Activated CD4-positive, alpha-beta T cell treated with anti-CD3 and anti-CD28 coated beads, Interleukin-2, amount 10 ng/mL, durations not matched to agents 7 days and 5 days (primary cell): ENCODE measurements around the gene CD2BP2. TPM values are rescaled to one million over a fixed set of nuclear protein-coding genes. Genes with fewer than 3 reads are reported as not detected.
"Not testable (repeated sequence)": the region's sequence is repeated elsewhere in the genome, so short reads cannot be mapped to it uniquely, and the experiment has no call there.

Source experiments
- CTCF ChIA-PET: fragments of 350-600 bp; sonication (Branson Sonifier 250); formaldehyde crosslinking; loops from one replicate; lab custom pipeline; 2021; ENCODE audit warnings: antibody characterized with exemption; lab: Charles Lee
- POLR2A ChIA-PET: fragments of 350-600 bp; sonication (Branson Sonifier 250); formaldehyde crosslinking; loops from one replicate; lab custom pipeline; 2021; ENCODE audit warnings: antibody characterized with exemption; lab: Charles Lee
- DNase-seq: peaks from one replicate; pipeline ENCODE4 v3.0.0-alpha.2; 2020
- H3K27ac Mint-ChIP-seq: one replicate; pipeline ENCODE4 v1.8.0; 2021; ENCODE audit warnings: mild to moderate bottlenecking, moderate library complexity, mixed read lengths
- H3K27me3 Mint-ChIP-seq: one replicate; pipeline ENCODE4 v1.8.0; 2021; ENCODE audit warnings: mixed read lengths
- H3K36me3 Mint-ChIP-seq: one replicate; pipeline ENCODE4 v1.8.0; 2021; ENCODE audit warnings: low read depth, mixed read lengths
- H3K4me1 Mint-ChIP-seq: one replicate; pipeline ENCODE4 v1.8.0; 2021; ENCODE audit warnings: mixed read lengths
- H3K4me3 Mint-ChIP-seq: one replicate; pipeline ENCODE4 v1.8.0; 2021; ENCODE audit warnings: mild to moderate bottlenecking, moderate library complexity, mixed read lengths
- H3K9me3 Mint-ChIP-seq: one replicate; pipeline ENCODE4 v1.8.0; 2021; ENCODE audit warnings: mixed read lengths
- total RNA-seq, 2 experiments: library from RNA; stranded (reverse); gene quantifications; one replicate each; pipeline ENCODE4 v1.2.3, GENCODE V29; 2021

CD2BP2 gene
- total RNA-seq, result 10 to 100 TPM; 51.8 to 65.0 TPM

GRCh38 chr16:30355144-30355953 lies at the start of gene CD2BP2:
CD2BP2 (minus strand) TSS chr16:30355308; CDS start chr16:30354681, 627 bp downstream.
- Mint-ChIP-seq H3K27me3 (no peaks in the 10 kb centered on the region), H3K4me3 (peak within 1 kb of the TSS; percentile 91), H3K4me1 (peaks cover 46% of the 10 kb centered on the region), H3K9me3 (no peaks in the 10 kb centered on the region), H3K27ac (peak within 1 kb of the TSS; percentile 92), H3K36me3 (peaks cover 46% of the 10 kb centered on the region)
- POLR2A ChIA-PET, result interaction anchor here (0.5 to 1.0 kb wide), 2 partner anchors 16 to 40 kb away, joined by 3 to 5 read pairs; partner anchors contain the start of gene ZNF48
- CTCF ChIA-PET, result interaction anchor here (1.0 to 2.3 kb wide), 8 partner anchors 10 to 54 kb away, joined by 3 to 8 read pairs (median 4); partner anchors contain the start of gene TBC1D10B
- DNase-seq, result peak; percentile 88

- POLR2A ChIA-PET, result interaction anchor here (0.6 kb wide), 1 partner anchor 31 kb away, joined by 3 read pairs; the partner anchor contains the start of gene TBC1D10B
- H3K27ac Mint-ChIP-seq, result no peak overlapping the region
- peaks cover 15% of the 10 kb centered on the region for H3K36me3 Mint-ChIP-seq
- DNase-seq, result no peak
- peaks cover 37% of the 10 kb centered on the region for H3K4me1 Mint-ChIP-seq
- H3K4me3 Mint-ChIP-seq, result peak overlapping the region; percentile 78
- no peaks in the 10 kb centered on the region for H3K9me3 Mint-ChIP-seq
- CTCF ChIA-PET, result interaction anchor here (1.2 to 1.8 kb wide), 4 partner anchors 8 to 19 kb away, joined by 3 to 4 read pairs (median 4); partner anchors contain the start of gene SEPTIN1
- H3K27me3 Mint-ChIP-seq, result peaks cover 6% of the 10 kb centered on the region
Observed at GRCh38 chr16:30401768-30402425, 46.8 kb upstream of the CD2BP2 start.

GRCh38 chr16:30399435-30400186 lies 44.5 kb upstream of the CD2BP2 start:
- ChIA-PET POLR2A (no interaction called here), CTCF (interaction anchor here (0.6 to 3.2 kb wide), 5 partner anchors 8 to 28 kb away, joined by 3 to 18 read pairs (median 6); partner anchors contain the start of genes SEPTIN1, TBC1D10B and ZNF771)
- no peak for DNase-seq
- Mint-ChIP-seq H3K4me3 (peak overlapping the region; percentile 78), H3K9me3 (no peaks in the 10 kb centered on the region), H3K27me3 (peaks cover 6% of the 10 kb centered on the region), H3K4me1 (peaks cover 45% of the 10 kb centered on the region), H3K36me3 (peaks cover 22% of the 10 kb centered on the region), H3K27ac (peak overlapping the region; percentile 82)

- ChIA-PET CTCF (interaction anchor here (1.6 to 3.2 kb wide), 4 partner anchors 9 to 28 kb away, joined by 5 to 18 read pairs (median 8); partner anchors contain the start of genes SEPTIN1, TBC1D10B and ZNF771), POLR2A (no interaction called here)
- H3K27me3 Mint-ChIP-seq, result peaks cover 1% of the 10 kb centered on the region
- peaks cover 51% of the 10 kb centered on the region for H3K4me1 Mint-ChIP-seq
- no peak for DNase-seq
- H3K9me3 Mint-ChIP-seq, result no peaks in the 10 kb centered on the region
- H3K27ac Mint-ChIP-seq, result peak overlapping the region; percentile 73
- no peak overlapping the region for H3K4me3 Mint-ChIP-seq
- H3K36me3 Mint-ChIP-seq, result peaks cover 22% of the 10 kb centered on the region
Observed at GRCh38 chr16:30398661-30399434, 43.7 kb upstream of the CD2BP2 start.

- Mint-ChIP-seq H3K27me3 (no peaks in the 10 kb centered on the region), H3K4me1 (peaks cover 51% of the 10 kb centered on the region), H3K9me3 (no peaks in the 10 kb centered on the region), H3K4me3 (no peak overlapping the region), H3K36me3 (peaks cover 22% of the 10 kb centered on the region), H3K27ac (no peak overlapping the region)
- CTCF ChIA-PET, result interaction anchor here (1.1 to 3.2 kb wide), 3 partner anchors 10 to 38 kb away, joined by 3 to 18 read pairs (median 11); partner anchors contain the start of genes SEPTIN1 and ZNF771
- POLR2A ChIA-PET, result no interaction called here
- no peak for DNase-seq
Observed at GRCh38 chr16:30397776-30398660, 42.9 kb upstream of the CD2BP2 start.

- DNase-seq, result no peak
- peaks cover 22% of the 10 kb centered on the region for H3K36me3 Mint-ChIP-seq
- H3K27ac Mint-ChIP-seq, result peak overlapping the region; percentile 50
- H3K4me3 Mint-ChIP-seq, result peak overlapping the region; percentile 95
- POLR2A ChIA-PET, result no interaction called here
- no peaks in the 10 kb centered on the region for H3K9me3 Mint-ChIP-seq
- H3K4me1 Mint-ChIP-seq, result peaks cover 51% of the 10 kb centered on the region
- no peaks in the 10 kb centered on the region for H3K27me3 Mint-ChIP-seq
- CTCF ChIA-PET, result interaction anchor here (2.5 to 3.2 kb wide), 2 partner anchors 11 to 14 kb away, joined by 11 to 18 read pairs; partner anchors contain the start of genes SEPTIN1 and ZNF771
Observed at GRCh38 chr16:30397056-30397455, 41.9 kb upstream of the CD2BP2 start.

GRCh38 chr16:30396627-30397026 lies 41.5 kb upstream of the CD2BP2 start:
- H3K27ac Mint-ChIP-seq, result peak overlapping the region; percentile 50
- H3K27me3 Mint-ChIP-seq, H3K9me3 Mint-ChIP-seq, DNase-seq, POLR2A ChIA-PET: not testable (repeated sequence)
- H3K4me3 Mint-ChIP-seq, result peak overlapping the region; percentile 95
- H3K36me3 Mint-ChIP-seq, result peaks cover 22% of the 10 kb centered on the region
- CTCF ChIA-PET, result interaction anchor here (0.6 to 2.6 kb wide), 7 partner anchors 12 to 272 kb away, joined by 3 to 24 read pairs (median 5); partner anchors contain the start of genes MYL11, SEPTIN1, TBC1D10B and ZNF771
- peaks cover 50% of the 10 kb centered on the region for H3K4me1 Mint-ChIP-seq

GRCh38 chr16:30395992-30396585 lies 41.0 kb upstream of the CD2BP2 start:
- no peaks in the 10 kb centered on the region for H3K27me3 Mint-ChIP-seq
- DNase-seq, result no peak
- ChIA-PET CTCF (interaction anchor here (0.6 to 2.6 kb wide), 12 partner anchors 9 to 298 kb away, joined by 3 to 24 read pairs (median 4); partner anchors contain the start of genes DCTPP1, MYL11, SEPTIN1 and TBC1D10B), POLR2A (interaction anchor here (1.5 kb wide), 1 partner anchor 14 kb away, joined by 9 read pairs; the partner anchor contains the start of gene SEPTIN1)
- H3K4me3 Mint-ChIP-seq, result peak overlapping the region; percentile 95
- H3K4me1 Mint-ChIP-seq, result peaks cover 44% of the 10 kb centered on the region
- peak overlapping the region; percentile 87 for H3K27ac Mint-ChIP-seq
- H3K9me3 Mint-ChIP-seq, result no peaks in the 10 kb centered on the region
- H3K36me3 Mint-ChIP-seq, result peaks cover 22% of the 10 kb centered on the region

- CTCF ChIA-PET, result interaction anchor here (0.6 to 2.6 kb wide), 13 partner anchors 9 to 299 kb away, joined by 3 to 24 read pairs (median 4); partner anchors contain the start of genes DCTPP1, MYL11, SEPTIN1 and TBC1D10B
- Mint-ChIP-seq H3K4me1 (peaks cover 38% of the 10 kb centered on the region), H3K36me3 (peaks cover 22% of the 10 kb centered on the region), H3K9me3 (no peaks in the 10 kb centered on the region), H3K27ac (peak within 1 kb of the TSS; percentile 87), H3K27me3 (no peaks in the 10 kb centered on the region), H3K4me3 (peak within 1 kb of the TSS; percentile 95)
- peak; percentile 38 for DNase-seq
- POLR2A ChIA-PET, result interaction anchor here (0.7 to 1.5 kb wide), 2 partner anchors 13 to 40 kb away, joined by 3 to 9 read pairs; partner anchors contain the start of genes CD2BP2 and SEPTIN1
Observed at GRCh38 chr16:30395155-30395991, 40.3 kb upstream of the CD2BP2 start, which contains the start of gene ZNF48. ZNF48 (plus strand) TSS chr16:30395420; CDS start chr16:30395795, 375 bp downstream.
